AG09309 (cell line): Measurements from ENCODE around the gene SLX4IP.
A peak's percentile ranks its signal among the peaks of the same experiment; 100 is the strongest.

Experiments
- DNase-seq: peaks from one replicate; pipeline ENCODE4 v3.0.0-alpha.2; 2010; ENCODE audit warnings: low read depth
- H3K4me3 ChIP-seq: 2 replicates; pipeline ENCODE4 v1.5.1; 2011; ENCODE audit warnings: mild to moderate bottlenecking, low read depth, low read length, moderate library complexity; ENCODE audit not compliant: control insufficient read depth
- CTCF ChIP-seq: IDR thresholded peaks from 2 replicates; pipeline ENCODE4 v1.5.1; 2011; ENCODE audit warnings: mild to moderate bottlenecking, low read depth, low read length, inconsistent platforms; ENCODE audit not compliant: insufficient read depth, control insufficient read depth; ENCODE audit errors: missing control alignments

The SLX4IP gene

DNA sequence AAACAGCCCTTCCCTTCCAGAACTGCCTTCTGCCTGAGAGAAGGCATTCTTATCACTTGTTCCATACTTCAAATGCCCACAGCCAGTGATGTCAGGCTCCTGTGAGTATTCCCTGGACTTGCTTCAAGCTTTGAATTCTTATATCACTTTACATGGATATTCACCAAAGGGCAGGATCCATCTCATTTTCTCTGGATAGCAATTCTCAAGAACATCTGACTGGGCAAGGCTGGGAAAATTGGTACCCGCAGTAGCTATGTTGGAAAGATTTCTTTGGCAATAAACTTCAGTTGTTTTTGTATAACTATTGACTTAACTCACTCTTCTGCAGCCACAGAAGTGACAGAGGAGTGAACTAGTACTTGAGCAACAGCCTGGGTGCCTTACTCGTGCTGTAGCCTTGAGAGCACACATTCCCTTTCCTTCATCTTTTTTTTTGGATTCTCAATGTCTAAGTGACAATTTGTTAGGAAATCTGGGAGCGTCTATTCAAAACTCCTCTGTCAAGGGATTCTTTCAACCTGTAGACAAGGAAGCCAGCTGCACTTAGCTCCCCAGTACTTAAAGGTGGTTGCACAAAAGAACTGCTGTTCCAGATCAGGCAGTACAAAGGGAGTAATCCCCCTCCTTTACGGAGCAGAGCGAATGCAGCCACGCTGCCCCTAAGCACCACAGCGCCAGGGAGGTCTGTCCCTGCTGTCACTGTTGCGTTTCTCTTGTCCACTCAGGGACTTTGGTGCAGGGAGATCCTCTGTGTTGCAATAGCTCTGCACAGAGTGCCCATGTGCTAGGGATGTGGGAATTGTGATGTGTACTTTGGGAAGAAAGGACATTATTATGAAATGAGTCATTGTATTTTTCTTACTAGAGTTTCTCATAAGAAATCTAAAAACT lies 169.1 kb downstream of the SLX4IP start:
- TF ChIP-seq CTCF: no peak
- no peak overlapping the region for H3K4me3 ChIP-seq
- DNase-seq: peak; percentile 77

DNA sequence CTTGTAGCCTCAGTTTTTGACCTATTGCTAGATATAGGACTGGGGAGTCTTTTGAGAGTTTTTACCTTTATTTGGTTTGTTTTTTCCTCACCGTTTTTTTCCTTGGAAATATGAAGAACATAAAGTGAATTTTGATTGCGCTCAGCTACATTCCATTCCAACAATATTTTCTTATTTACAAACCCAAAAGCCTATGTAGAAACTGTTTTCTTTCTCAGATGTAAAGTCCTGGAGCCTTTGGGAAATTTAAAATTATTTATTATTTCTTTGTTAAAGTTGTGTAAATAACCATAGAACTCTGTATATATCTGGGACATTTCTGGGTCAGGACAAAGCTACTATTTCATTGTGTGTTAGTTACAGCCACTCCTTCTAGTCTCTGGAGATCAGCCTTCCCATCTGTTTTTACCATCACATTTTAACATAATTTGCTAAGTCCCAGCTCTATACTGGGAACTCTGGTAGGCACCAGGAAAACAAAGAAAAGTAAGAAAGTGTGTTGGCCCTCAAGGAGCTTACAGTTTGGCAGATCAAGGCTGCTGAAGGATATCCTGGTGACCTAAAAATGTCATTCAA lies 169.8 kb downstream of the SLX4IP start:
- no peak for TF ChIP-seq CTCF
- H3K4me3 ChIP-seq: no peak overlapping the region

GRCh38 chr20:10605547-10606195 lies 170.6 kb downstream of the SLX4IP start:
- no peak overlapping the region for H3K4me3 ChIP-seq
- TF ChIP-seq CTCF: no peak
- no peak for DNase-seq

More for the DNA sequence above, 169.8 kb downstream of the SLX4IP start:
- no peak for DNase-seq

DNA sequence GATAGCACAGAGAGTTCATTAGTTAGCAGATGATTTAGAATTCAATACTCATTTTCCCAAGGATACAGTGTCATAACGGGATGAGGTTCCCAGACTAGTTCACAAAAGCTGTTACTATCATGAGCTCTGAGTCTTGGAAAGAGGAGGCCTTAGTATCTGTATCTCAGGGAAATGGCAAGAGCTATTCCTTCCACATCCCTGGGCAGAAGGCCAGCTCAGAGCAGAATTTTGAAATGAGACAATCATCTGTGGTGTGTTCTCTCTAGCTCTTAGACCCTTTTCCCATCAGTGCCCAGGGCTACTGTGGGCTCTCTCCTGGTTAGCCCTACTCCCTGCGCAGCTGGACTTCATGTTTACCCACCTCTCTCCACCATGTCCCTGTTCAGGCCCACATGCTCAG lies 174.2 kb downstream of the SLX4IP start:
- H3K4me3 ChIP-seq: no peak overlapping the region
- DNase-seq: peak; percentile 71
- TF ChIP-seq CTCF: no peak

- DNase-seq: no peak
- TF ChIP-seq CTCF: no peak
- H3K4me3 ChIP-seq: no peak overlapping the region
Observed at GRCh38 chr20:10609770-10610169, 174.7 kb downstream of the SLX4IP start.

DNA sequence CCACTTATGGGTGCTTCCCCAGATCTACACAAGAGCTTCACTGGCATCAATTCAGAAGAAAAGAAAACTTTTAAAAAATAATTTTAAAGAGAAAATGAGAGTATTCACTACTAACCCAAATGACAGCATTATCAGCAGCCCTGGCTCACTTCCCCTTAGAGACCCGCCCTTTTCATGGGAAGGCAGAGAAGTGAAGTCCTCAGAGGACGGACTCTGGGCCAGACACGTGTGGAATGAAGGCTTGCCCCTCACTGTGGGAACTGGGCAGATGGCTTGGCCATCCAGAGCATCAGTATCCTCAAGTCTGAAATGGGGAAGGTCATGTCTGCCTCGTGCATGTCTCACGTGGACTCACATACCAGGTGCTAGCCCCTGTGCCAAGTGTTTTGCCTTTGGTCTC lies 175.1 kb downstream of the SLX4IP start:
- no peak for TF ChIP-seq CTCF

More for the DNA sequence above, 175.1 kb downstream of the SLX4IP start:
- no peak overlapping the region for H3K4me3 ChIP-seq
- no peak for DNase-seq
